Natural killer cell (primary cell): ENCODE results near the gene SORCS1. TPM values are rescaled to one million over a fixed set of nuclear protein-coding genes. Genes with fewer than 3 reads are reported as not detected.

Experiments
- ATAC-seq, 3 donors: fragments of 150-1000 bp in 2 of 3; fragments of 200-7000 bp in 1 of 3; cut with Tn5 transposase; 1 replicate in 1 of 3; 2 replicates in 2 of 3; pipeline ENCODE4 v1.10.0; 2021; ENCODE audit warnings: mild to moderate bottlenecking in 2 of 3, moderate library complexity in 2 of 3
- DNase-seq, 2 donors: peaks; one replicate each; pipeline versions ENCODE4 v3.0.0 to v3.0.0-alpha.2; 2013 to 2021; ENCODE audit warnings: mixed read lengths in 1 of 2
- H3K27ac ChIP-seq: one replicate; pipeline ENCODE4 v1.5.1; 2013; ENCODE audit warnings: mild to moderate bottlenecking, low read length
- H3K27me3 ChIP-seq: one replicate; pipeline ENCODE4 v1.6.1; 2013; ENCODE audit warnings: low read length; ENCODE audit not compliant: control insufficient read depth, insufficient read depth
- H3K36me3 ChIP-seq: one replicate; pipeline ENCODE4 v1.6.1; 2013; ENCODE audit warnings: low read length; ENCODE audit not compliant: control insufficient read depth, insufficient read depth
- H3K4me1 ChIP-seq: one replicate; pipeline ENCODE4 v1.6.1; 2013; ENCODE audit warnings: low read length; ENCODE audit not compliant: control insufficient read depth, insufficient read depth
- H3K4me3 ChIP-seq: one replicate; pipeline ENCODE4 v1.5.1; 2013; ENCODE audit warnings: low read length
- H3K9me3 ChIP-seq: one replicate; pipeline ENCODE4 v1.6.1; 2013; ENCODE audit warnings: low read length; ENCODE audit not compliant: control insufficient read depth, insufficient read depth
- H3K27ac Mint-ChIP-seq, 2 donors: one replicate each; pipeline ENCODE4 v1.8.0; 2022; ENCODE audit warnings: mild to moderate bottlenecking in 2 of 2, mixed read lengths in 2 of 2, moderate library complexity in 1 of 2
- H3K27me3 Mint-ChIP-seq, 2 donors: one replicate each; pipeline ENCODE4 v1.8.0; 2022; ENCODE audit warnings: low read depth in 2 of 2, mixed read lengths in 2 of 2
- H3K36me3 Mint-ChIP-seq: one replicate; pipeline ENCODE4 v1.8.0; 2022; ENCODE audit warnings: mixed read lengths
- H3K4me1 Mint-ChIP-seq, 2 donors: one replicate each; pipeline ENCODE4 v1.8.0; 2022; ENCODE audit warnings: mixed read lengths in 2 of 2
- H3K4me3 Mint-ChIP-seq: one replicate; pipeline ENCODE4 v1.8.0; 2022; ENCODE audit warnings: mild to moderate bottlenecking, moderate library complexity, mixed read lengths
- H3K9me3 Mint-ChIP-seq, 2 donors: one replicate each; pipeline ENCODE4 v1.8.0; 2022; ENCODE audit warnings: mixed read lengths in 2 of 2
- WGBS: methylation state at CpG from one replicate; pipeline ENCODE4 v1.1.7; 2013; ENCODE audit warnings: missing lambda C conversion rate; ENCODE audit not compliant: insufficient coverage; 5-methylcytosine and 5-hydroxymethylcytosine counted together
- intact Hi-C: fragments of 100-400 bp; cut with micrococcal nuclease; formaldehyde crosslinking; loops from one replicate; pipeline ENCODE4 v1.14.2; 2022
- total RNA-seq, 4 donors: library from RNA; stranded (reverse); fragments of 120-200 nt in 1 of 4; gene quantifications; one replicate each; pipeline versions ENCODE4 v1.2.3 to v1.2.4, GENCODE V29; 2013 to 2022
- TF ChIP-seq, protein P1 (sequence below): fragments of 200-600 bp; IDR thresholded peaks from one replicate; pipeline ENCODE4 v1.8.0; 2022; ENCODE audit warnings: antibody characterized with exemption

The SORCS1 gene
- total RNA-seq, result not detected
- total RNA-seq (2013), result not detected

DNA sequence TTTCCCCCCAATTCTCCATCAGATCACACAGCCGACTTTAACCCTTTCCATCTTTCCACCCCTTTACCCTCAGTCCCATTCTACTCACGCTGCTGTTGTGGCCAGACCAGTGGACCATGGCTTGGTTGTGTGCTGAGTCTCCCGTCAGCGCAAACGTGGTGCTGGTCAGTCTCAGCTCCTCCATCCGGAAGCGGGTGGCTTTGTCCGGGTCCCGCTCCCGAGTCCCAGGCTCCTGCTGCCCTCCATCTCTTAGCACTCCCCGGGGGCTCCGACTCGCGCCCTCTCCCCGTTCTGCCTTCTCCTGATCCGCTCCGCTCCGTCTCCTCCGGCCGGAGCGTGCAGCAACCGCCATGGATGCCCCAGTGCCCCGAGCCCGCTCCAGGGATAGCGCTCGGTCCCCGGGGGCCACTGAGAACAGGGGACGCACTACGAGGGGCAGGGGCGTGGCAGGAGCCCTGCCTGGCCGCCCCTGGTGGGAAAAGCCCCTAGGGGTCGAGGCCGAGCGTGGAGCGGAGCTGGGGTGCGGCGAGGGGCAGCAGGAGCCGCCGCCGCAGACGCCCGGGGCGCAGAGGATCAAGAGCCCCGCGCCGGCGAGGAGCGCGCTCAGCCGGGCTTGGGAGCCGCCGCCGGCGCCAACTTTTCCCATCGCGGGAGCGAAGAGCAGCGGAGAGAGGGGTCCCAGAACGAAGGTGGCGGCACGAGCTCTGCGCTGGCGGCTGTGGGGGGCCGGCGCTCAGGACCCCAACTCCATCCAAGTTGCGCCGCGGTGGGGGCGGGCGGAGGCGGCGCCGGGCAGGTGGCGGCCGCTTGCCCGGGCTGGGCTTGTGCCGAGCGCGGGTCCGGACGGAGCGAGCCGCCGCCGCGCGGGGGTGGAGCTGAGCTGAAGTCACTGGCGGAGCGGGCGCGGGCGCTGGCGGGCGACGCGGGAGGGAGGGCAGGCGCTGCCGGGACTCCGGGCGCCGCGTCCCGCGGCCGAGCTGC, at the start of gene SORCS1:
Gene SORCS1 (minus strand): TSS at position 826 of the 981 bp plus-strand sequence.
- H3K4me1 Mint-ChIP-seq, result peaks cover 5 to 6% of the 10 kb centered on the region in 2 donors
- ATAC-seq (no peak), DNase-seq (no peak)
- Histone ChIP-seq H3K9me3 (no peaks in the 10 kb centered on the region), H3K27ac (no peak within 1 kb of the TSS), H3K4me3 (no peak within 1 kb of the TSS), H3K36me3 (no peaks in the 10 kb centered on the region), H3K4me1 (no peaks in the 10 kb centered on the region), H3K27me3 (peaks cover 22% of the 10 kb centered on the region)
- H3K36me3 Mint-ChIP-seq, result peaks cover 7% of the 10 kb centered on the region
- TF ChIP-seq, protein P1, sequence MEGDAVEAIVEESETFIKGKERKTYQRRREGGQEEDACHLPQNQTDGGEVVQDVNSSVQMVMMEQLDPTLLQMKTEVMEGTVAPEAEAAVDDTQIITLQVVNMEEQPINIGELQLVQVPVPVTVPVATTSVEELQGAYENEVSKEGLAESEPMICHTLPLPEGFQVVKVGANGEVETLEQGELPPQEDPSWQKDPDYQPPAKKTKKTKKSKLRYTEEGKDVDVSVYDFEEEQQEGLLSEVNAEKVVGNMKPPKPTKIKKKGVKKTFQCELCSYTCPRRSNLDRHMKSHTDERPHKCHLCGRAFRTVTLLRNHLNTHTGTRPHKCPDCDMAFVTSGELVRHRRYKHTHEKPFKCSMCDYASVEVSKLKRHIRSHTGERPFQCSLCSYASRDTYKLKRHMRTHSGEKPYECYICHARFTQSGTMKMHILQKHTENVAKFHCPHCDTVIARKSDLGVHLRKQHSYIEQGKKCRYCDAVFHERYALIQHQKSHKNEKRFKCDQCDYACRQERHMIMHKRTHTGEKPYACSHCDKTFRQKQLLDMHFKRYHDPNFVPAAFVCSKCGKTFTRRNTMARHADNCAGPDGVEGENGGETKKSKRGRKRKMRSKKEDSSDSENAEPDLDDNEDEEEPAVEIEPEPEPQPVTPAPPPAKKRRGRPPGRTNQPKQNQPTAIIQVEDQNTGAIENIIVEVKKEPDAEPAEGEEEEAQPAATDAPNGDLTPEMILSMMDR, result no peak
- H3K9me3 Mint-ChIP-seq, result peaks cover 0 to 2% of the 10 kb centered on the region in 2 donors
- intact Hi-C loops, result no loop called here
- no peak within 1 kb of the TSS for H3K27ac Mint-ChIP-seq
- H3K27me3 Mint-ChIP-seq, result peaks cover 44 to 86% of the 10 kb centered on the region in 2 donors
- no peak within 1 kb of the TSS for H3K4me3 Mint-ChIP-seq
- WGBS, result 6% methylated on average over 105 of the region's 105 CpGs

DNA sequence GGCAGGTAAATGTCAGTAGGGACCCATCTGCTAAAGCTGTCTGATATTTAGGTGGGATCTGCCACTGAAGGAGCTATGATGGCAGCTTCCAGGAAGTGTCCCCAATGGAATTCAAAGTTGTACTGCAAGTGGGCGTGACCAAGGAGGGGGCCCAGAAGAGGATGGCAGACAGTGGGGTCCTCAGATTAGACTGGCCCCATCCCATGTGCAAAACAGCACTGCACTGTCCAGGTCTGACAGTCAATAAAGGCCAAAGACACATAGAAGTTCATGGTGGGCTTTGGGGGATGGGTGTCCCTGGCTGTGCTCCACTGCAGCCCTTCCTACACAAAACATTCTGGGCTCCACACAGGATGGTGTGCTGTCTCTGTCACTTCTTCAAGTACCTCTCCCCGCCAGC, 49.8 kb upstream of the SORCS1 start:
- Mint-ChIP-seq H3K27ac (no peak overlapping the region), H3K27me3 (peaks cover 0 to 3% of the 10 kb centered on the region in 2 donors), H3K4me1 (no peaks in the 10 kb centered on the region), H3K36me3 (no peaks in the 10 kb centered on the region), H3K4me3 (no peak overlapping the region), H3K9me3 (peaks cover 0 to 2% of the 10 kb centered on the region in 2 donors)
- no peak for ATAC-seq
- Histone ChIP-seq H3K9me3 (peaks cover 5% of the 10 kb centered on the region), H3K4me1 (no peaks in the 10 kb centered on the region), H3K27ac (no peak overlapping the region), H3K4me3 (no peak overlapping the region), H3K36me3 (no peaks in the 10 kb centered on the region), H3K27me3 (no peaks in the 10 kb centered on the region)
- no peak for DNase-seq
- 89% methylated on average over 2 of the region's 2 CpGs for WGBS
- intact Hi-C loops, result no loop called here
- TF ChIP-seq, protein P1, result no peak

DNA sequence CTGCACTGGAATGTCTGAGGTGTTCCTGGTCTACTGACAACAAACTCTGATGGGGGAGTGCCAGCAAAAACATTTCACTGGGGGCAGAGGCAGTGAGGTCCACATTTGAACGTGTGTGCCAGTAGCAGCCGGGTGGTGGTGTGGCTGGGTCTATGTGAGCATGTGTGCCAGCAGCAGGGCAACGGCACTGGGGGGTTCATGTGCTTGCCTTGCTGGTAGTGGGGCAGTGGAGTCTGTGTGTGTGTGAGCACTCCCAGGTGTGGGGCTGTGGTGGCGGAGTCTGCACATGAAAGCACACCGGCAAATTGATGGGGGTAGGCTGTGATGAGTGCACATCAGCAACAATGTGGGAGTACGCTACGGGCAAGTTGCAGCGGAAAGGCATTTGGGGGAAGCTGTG, 49.4 kb upstream of the SORCS1 start:
- Mint-ChIP-seq H3K9me3 (peaks cover 0 to 2% of the 10 kb centered on the region in 2 donors), H3K27me3 (peaks cover 0 to 3% of the 10 kb centered on the region in 2 donors), H3K27ac (no peak overlapping the region), H3K36me3 (no peaks in the 10 kb centered on the region), H3K4me1 (no peaks in the 10 kb centered on the region), H3K4me3 (no peak overlapping the region)
- H3K27ac ChIP-seq, result no peak overlapping the region
- no peak overlapping the region for H3K4me3 ChIP-seq
- no peaks in the 10 kb centered on the region for H3K36me3 ChIP-seq
- no peaks in the 10 kb centered on the region for H3K27me3 ChIP-seq
- intact Hi-C loops, result no loop called here
- ATAC-seq (no peak), DNase-seq (no peak)
- TF ChIP-seq, protein P1, result no peak
- WGBS, result 89% methylated on average over 8 of the region's 8 CpGs
- H3K9me3 ChIP-seq, result peaks cover 5% of the 10 kb centered on the region
- no peaks in the 10 kb centered on the region for H3K4me1 ChIP-seq
